ENCODE data around the gene LSM14B. TPM values are rescaled to one million over a fixed set of nuclear protein-coding genes. Genes with fewer than 3 reads are reported as not detected.

Gene LSM14B
- total RNA-seq, 1 donor from 2014 or later: 85.8 TPM

- FAIRE-seq: no peak
- no peak for TF ChIP-seq CTCF (IDR thresholded peaks at IDR 0.05; ENCODE audit: insufficient read depth, low read length, severe bottlenecking)
- Histone ChIP-seq H3K27me3 (ENCODE audit: control insufficient read depth, insufficient read depth, low read length) (no peaks in the 10 kb centered on the region), H3K36me3 (ENCODE audit: control insufficient read depth, insufficient read depth, low read length) (peaks cover 33% of the 10 kb centered on the region), H3K4me3 (ENCODE audit: low read depth, low read length) (no peak overlapping the region)
- no peak for DNase-seq (ENCODE audit: low read depth)
Observed at GRCh38 chr20:62167474-62167873, 45.2 kb downstream of the LSM14B start.

GRCh38 chr20:62168061-62168460 is 45.8 kb downstream of the LSM14B start:
- TF ChIP-seq CTCF (IDR thresholded peaks at IDR 0.05; ENCODE audit: insufficient read depth, low read length, severe bottlenecking): no peak
- FAIRE-seq: no peak
- DNase-seq (ENCODE audit: low read depth): no peak

GRCh38 chr20:62168890-62169435 is 46.7 kb downstream of the LSM14B start:
- Histone ChIP-seq H3K27me3 (ENCODE audit: control insufficient read depth, insufficient read depth, low read length) (no peaks in the 10 kb centered on the region), H3K36me3 (ENCODE audit: control insufficient read depth, insufficient read depth, low read length) (peaks cover 24% of the 10 kb centered on the region), H3K4me3 (ENCODE audit: low read depth, low read length) (no peak overlapping the region)
- DNase-seq (ENCODE audit: low read depth) (no peak), FAIRE-seq (no peak)
- TF ChIP-seq CTCF (IDR thresholded peaks at IDR 0.05; ENCODE audit: insufficient read depth, low read length, severe bottlenecking): no peak

More at GRCh38 chr20:62168061-62168460, 45.8 kb downstream of the LSM14B start:
- Histone ChIP-seq H3K27me3 (ENCODE audit: control insufficient read depth, insufficient read depth, low read length) (no peaks in the 10 kb centered on the region), H3K4me3 (ENCODE audit: low read depth, low read length) (no peak overlapping the region), H3K36me3 (ENCODE audit: control insufficient read depth, insufficient read depth, low read length) (peaks cover 29% of the 10 kb centered on the region)

- Histone ChIP-seq H3K27me3 (ENCODE audit: control insufficient read depth, insufficient read depth, low read length) (no peaks in the 10 kb centered on the region), H3K36me3 (ENCODE audit: control insufficient read depth, insufficient read depth, low read length) (peaks cover 20% of the 10 kb centered on the region), H3K4me3 (ENCODE audit: low read depth, low read length) (no peak overlapping the region)
- DNase-seq (ENCODE audit: low read depth) (no peak), FAIRE-seq (no peak)
- TF ChIP-seq CTCF (IDR thresholded peaks at IDR 0.05; ENCODE audit: insufficient read depth, low read length, severe bottlenecking): no peak
Observed at GRCh38 chr20:62170536-62170935, 48.3 kb downstream of the LSM14B start.

GRCh38 chr20:62171245-62171644 is 49.0 kb downstream of the LSM14B start:
- Histone ChIP-seq H3K4me3 (ENCODE audit: low read depth, low read length) (no peak overlapping the region), H3K27me3 (ENCODE audit: control insufficient read depth, insufficient read depth, low read length) (no peaks in the 10 kb centered on the region), H3K36me3 (ENCODE audit: control insufficient read depth, insufficient read depth, low read length) (peaks cover 16% of the 10 kb centered on the region)
- no peak for FAIRE-seq
- TF ChIP-seq CTCF (IDR thresholded peaks at IDR 0.05; ENCODE audit: insufficient read depth, low read length, severe bottlenecking): no peak
- no peak for DNase-seq (ENCODE audit: low read depth)

GRCh38 chr20:62172666-62173065 is 50.4 kb downstream of the LSM14B start:
- no peak for DNase-seq (ENCODE audit: low read depth)
- Histone ChIP-seq H3K4me3 (ENCODE audit: low read depth, low read length) (no peak overlapping the region), H3K36me3 (ENCODE audit: control insufficient read depth, insufficient read depth, low read length) (peaks cover 15% of the 10 kb centered on the region), H3K27me3 (ENCODE audit: control insufficient read depth, insufficient read depth, low read length) (no peaks in the 10 kb centered on the region)
- no peak for FAIRE-seq
- no peak for TF ChIP-seq CTCF (IDR thresholded peaks at IDR 0.05; ENCODE audit: insufficient read depth, low read length, severe bottlenecking)
